ENCODE results near the gene PSME1.

- TF ChIP-seq CTCF (optimal IDR thresholded peaks at IDR 0.05 in 1 of 3, IDR thresholded peaks at IDR 0.05 in 1 of 3, conservative IDR thresholded peaks at IDR 0.05 in 1 of 3; ENCODE audit: extremely low read depth in 1 of 3, insufficient read depth in 2 of 3, low read length in 3 of 3) (no peak), EZH2 (IDR thresholded peaks at IDR 0.05; ENCODE audit: low read length) (no peak)
Observed at GRCh38 chr14:24171422-24172260, 35.6 kb downstream of the PSME1 start, which contains the start of gene REC8.

All from keratinocyte (primary cell).